Kidney glomerular epithelial cell (primary cell): ENCODE results near the gene BACH2.

Source experiments
- DNase-seq: peaks from one replicate; lab custom pipeline; 2025; lab: John Stamatoyannopoulos, UW

BACH2 gene

GRCh38 chr6:90096818-90097217, 199.8 kb downstream of the BACH2 start:
- no peak for DNase-seq

GRCh38 chr6:90095788-90096187, 200.9 kb downstream of the BACH2 start:
- DNase-seq: no peak

GRCh38 chr6:90095145-90095544, 201.5 kb downstream of the BACH2 start:
- no peak for DNase-seq

GRCh38 chr6:90093558-90094073, 203.0 kb downstream of the BACH2 start:
- DNase-seq: no peak

GRCh38 chr6:90090866-90091265, 205.8 kb downstream of the BACH2 start:
- DNase-seq: no peak

GRCh38 chr6:90088009-90088408, 208.6 kb downstream of the BACH2 start:
- DNase-seq: peak; percentile 26

- no peak for DNase-seq
Measured at GRCh38 chr6:90087106-90087833, 209.4 kb downstream of the BACH2 start.

- peak; percentile 18 for DNase-seq
Measured at GRCh38 chr6:90086517-90086916, 210.1 kb downstream of the BACH2 start.

GRCh38 chr6:90083891-90084290, 212.8 kb downstream of the BACH2 start:
- DNase-seq: no peak

- DNase-seq: no peak
Measured at GRCh38 chr6:90082847-90083246, 213.8 kb downstream of the BACH2 start.

- DNase-seq: no peak
Measured at GRCh38 chr6:90080876-90081481, 215.7 kb downstream of the BACH2 start.

- no peak for DNase-seq
Measured at GRCh38 chr6:90079560-90080490, 216.8 kb downstream of the BACH2 start.

GRCh38 chr6:90078513-90079289, 217.9 kb downstream of the BACH2 start:
- DNase-seq: no peak

GRCh38 chr6:90076511-90077415, 219.9 kb downstream of the BACH2 start:
- no peak for DNase-seq

GRCh38 chr6:90074161-90074850, 222.3 kb downstream of the BACH2 start:
- no peak for DNase-seq

- no peak for DNase-seq
Measured at GRCh38 chr6:90072935-90073464, 223.6 kb downstream of the BACH2 start.

- no peak for DNase-seq
Measured at GRCh38 chr6:90072501-90072900, 224.1 kb downstream of the BACH2 start.

GRCh38 chr6:90068703-90069523, 227.7 kb downstream of the BACH2 start:
- DNase-seq: no peak

- DNase-seq: peak; percentile 57
Measured at GRCh38 chr6:90068264-90068663, 228.4 kb downstream of the BACH2 start.
